PFSK-1 (cell line): Measurements from ENCODE around the gene BAZ2B.

Experiments
- FOXP2 ChIP-seq: optimal IDR thresholded peaks from 2 replicates; pipeline ENCODE3; 2011; ENCODE audit warnings: borderline replicate concordance, control low read depth, inconsistent platforms; ENCODE audit not compliant: insufficient read depth; ENCODE audit errors: extremely low read length, extremely low read depth
- POLR2AphosphoS5 ChIP-seq: IDR thresholded peaks from 2 replicates; pipeline ENCODE4 v1.6.1; 2012; ENCODE audit warnings: low read depth, mild to moderate bottlenecking, control low read depth, low read length, moderate library complexity
- SIN3A ChIP-seq: IDR thresholded peaks from 2 replicates; pipeline ENCODE4 v1.6.1; 2012; ENCODE audit warnings: mild to moderate bottlenecking, low read length, moderate library complexity, borderline replicate concordance; ENCODE audit not compliant: insufficient read depth
- TAF1 ChIP-seq: IDR thresholded peaks from 2 replicates; pipeline ENCODE4 v1.6.1; 2012; ENCODE audit warnings: low read length, control low read depth, borderline replicate concordance; ENCODE audit not compliant: insufficient read depth
- TF ChIP-seq, protein P1 (sequence below), 2 experiments: IDR thresholded peaks; 2 replicates each; pipeline versions ENCODE4 v1.6.1 to v1.8.0; 2011 to 2012; ENCODE audit warnings: low read depth in 2 of 2, low read length in 2 of 2, control low read depth in 1 of 2, inconsistent platforms in 1 of 2, mild to moderate bottlenecking in 1 of 2, moderate library complexity in 1 of 2; ENCODE audit not compliant: insufficient read depth in 1 of 2

Gene BAZ2B

DNA sequence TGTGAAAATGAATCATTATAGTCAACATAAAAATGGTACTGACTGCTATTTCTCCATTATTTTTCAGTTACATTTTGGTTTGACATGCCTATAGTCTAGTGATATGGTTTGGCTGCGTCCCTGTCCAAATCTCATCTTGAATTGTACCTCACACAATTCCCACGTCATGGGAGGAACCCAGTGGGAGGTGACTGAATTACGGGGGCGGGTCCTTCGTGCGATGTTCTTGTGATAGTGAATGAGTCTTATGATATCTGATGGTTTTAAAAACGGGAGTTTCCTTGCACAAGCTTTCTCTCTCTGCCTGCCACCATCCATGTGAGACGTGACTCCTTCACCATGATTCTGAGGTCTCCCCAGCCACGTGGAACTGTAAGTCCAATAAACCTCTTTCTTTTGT, 70.3 kb downstream of the BAZ2B start:
- TF ChIP-seq TAF1 (no peak), SIN3A (no peak), POLR2AphosphoS5 (no peak), FOXP2 (no peak)
- TF ChIP-seq, protein P1, sequence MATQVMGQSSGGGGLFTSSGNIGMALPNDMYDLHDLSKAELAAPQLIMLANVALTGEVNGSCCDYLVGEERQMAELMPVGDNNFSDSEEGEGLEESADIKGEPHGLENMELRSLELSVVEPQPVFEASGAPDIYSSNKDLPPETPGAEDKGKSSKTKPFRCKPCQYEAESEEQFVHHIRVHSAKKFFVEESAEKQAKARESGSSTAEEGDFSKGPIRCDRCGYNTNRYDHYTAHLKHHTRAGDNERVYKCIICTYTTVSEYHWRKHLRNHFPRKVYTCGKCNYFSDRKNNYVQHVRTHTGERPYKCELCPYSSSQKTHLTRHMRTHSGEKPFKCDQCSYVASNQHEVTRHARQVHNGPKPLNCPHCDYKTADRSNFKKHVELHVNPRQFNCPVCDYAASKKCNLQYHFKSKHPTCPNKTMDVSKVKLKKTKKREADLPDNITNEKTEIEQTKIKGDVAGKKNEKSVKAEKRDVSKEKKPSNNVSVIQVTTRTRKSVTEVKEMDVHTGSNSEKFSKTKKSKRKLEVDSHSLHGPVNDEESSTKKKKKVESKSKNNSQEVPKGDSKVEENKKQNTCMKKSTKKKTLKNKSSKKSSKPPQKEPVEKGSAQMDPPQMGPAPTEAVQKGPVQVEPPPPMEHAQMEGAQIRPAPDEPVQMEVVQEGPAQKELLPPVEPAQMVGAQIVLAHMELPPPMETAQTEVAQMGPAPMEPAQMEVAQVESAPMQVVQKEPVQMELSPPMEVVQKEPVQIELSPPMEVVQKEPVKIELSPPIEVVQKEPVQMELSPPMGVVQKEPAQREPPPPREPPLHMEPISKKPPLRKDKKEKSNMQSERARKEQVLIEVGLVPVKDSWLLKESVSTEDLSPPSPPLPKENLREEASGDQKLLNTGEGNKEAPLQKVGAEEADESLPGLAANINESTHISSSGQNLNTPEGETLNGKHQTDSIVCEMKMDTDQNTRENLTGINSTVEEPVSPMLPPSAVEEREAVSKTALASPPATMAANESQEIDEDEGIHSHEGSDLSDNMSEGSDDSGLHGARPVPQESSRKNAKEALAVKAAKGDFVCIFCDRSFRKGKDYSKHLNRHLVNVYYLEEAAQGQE (IDR thresholded peaks at IDR 0.05; ENCODE audit: insufficient read depth in 1 of 2, low read depth in 2 of 2, low read length in 2 of 2): no peak

GRCh38 chr2:159545085-159545484, 71.3 kb downstream of the BAZ2B start:
- TF ChIP-seq POLR2AphosphoS5 (no peak), FOXP2 (no peak), SIN3A (no peak), TAF1 (no peak)
- TF ChIP-seq, protein P1 (IDR thresholded peaks at IDR 0.05; ENCODE audit: insufficient read depth in 1 of 2, low read depth in 2 of 2, low read length in 2 of 2): no peak

DNA sequence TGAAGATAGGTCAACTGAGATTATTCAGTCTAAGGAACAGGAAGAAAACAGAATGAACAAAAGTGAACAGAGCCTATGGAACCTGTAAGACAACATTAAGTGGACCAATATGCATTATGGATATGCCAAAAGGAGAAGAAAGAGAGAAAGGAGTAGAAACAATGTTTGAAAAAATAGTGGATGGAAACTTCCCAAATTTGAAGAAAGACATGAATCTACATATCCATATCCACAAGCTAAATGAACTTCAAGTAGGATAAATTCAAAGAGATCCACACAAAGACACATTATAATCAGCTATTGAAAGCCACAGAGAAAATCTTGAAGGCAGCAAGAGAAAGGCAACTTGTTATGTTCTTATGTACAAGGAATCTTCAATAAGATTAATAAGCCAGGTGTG, 74.2 kb downstream of the BAZ2B start:
- no peak for TF ChIP-seq TAF1
- TF ChIP-seq FOXP2: no peak
- TF ChIP-seq, protein P1 (IDR thresholded peaks at IDR 0.05; ENCODE audit: insufficient read depth in 1 of 2, low read depth in 2 of 2, low read length in 2 of 2): no peak
- no peak for TF ChIP-seq POLR2AphosphoS5
- no peak for TF ChIP-seq SIN3A

DNA sequence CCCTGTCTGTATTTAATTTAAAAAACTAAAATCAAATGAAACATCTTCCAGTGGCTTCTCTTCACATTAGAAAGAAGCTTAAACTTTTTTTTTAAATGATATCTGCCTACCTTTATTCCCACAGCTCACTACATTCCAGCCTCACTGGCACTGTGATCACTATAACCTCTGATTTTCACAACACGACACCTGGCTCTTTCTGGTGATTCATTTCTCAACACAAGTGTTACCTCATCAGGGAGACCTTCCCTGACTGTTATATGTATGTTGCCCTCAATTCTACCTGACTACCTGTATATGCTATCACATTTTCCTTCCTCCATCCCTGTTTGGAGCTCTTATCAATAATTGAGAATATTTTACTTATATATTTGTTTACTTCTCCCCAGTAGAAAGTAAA, 76.6 kb downstream of the BAZ2B start:
- TF ChIP-seq, protein P1 (IDR thresholded peaks at IDR 0.05; ENCODE audit: insufficient read depth in 1 of 2, low read depth in 2 of 2, low read length in 2 of 2): no peak
- TF ChIP-seq TAF1 (no peak), SIN3A (no peak), POLR2AphosphoS5 (no peak), FOXP2 (no peak)

- no peak for TF ChIP-seq SIN3A
- TF ChIP-seq TAF1: no peak
- TF ChIP-seq FOXP2: no peak
- no peak for TF ChIP-seq POLR2AphosphoS5
- TF ChIP-seq, protein P1 (IDR thresholded peaks at IDR 0.05; ENCODE audit: insufficient read depth in 1 of 2, low read depth in 2 of 2, low read length in 2 of 2): no peak
These were observed 77.5 kb downstream of the BAZ2B start for GRCh38 chr2:159538801-159539200.
